Bone marrow (tissue), 2 donors: ENCODE data around the gene LDHA.
"Not testable (repeated sequence)": the region's sequence is repeated elsewhere in the genome, so short reads cannot be mapped to it uniquely, and the experiment has no call there.

Experiments
- DNase-seq, 2 donors: peaks; one replicate each; lab custom pipeline; 2025; lab: John Stamatoyannopoulos, UW

Gene LDHA

DNA sequence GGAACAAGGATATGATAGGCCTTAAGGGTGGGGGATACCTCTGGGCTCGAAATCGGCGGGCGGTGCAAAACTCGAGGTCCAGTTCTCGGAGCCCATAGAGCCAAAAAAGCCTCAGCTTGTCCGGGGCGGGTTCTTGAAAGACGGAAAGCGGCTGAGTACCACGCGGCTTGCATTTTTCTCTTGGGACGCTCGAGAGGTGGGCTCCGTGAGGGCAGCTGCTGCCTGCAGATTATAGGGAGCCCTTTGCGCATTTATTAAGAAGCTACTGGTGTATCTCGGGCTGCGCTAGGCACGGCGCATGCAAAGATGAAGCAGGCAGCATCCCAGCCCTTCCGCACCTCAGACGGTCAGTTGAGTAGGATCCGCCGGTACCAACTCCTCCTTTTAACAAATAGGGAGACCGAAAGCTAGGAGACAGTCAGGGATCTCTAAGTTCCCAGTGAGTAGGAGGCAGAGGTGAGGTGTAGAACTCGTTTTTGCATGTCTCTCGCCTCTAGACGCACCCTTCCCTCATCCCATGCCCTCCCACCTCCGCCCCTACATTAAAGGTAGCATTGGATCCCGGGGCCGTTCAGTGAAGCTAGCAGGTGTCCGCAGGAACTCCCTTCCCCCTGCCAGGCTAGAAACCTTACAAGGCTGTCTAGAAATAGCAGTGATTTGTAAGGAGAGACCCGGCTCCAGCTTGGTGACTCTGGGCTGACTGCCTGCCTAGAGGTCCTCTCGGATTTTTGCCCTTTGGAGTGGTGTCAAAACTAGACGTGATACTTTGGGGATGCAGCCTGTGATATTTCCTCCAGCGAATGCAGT is 768 bp downstream of the LDHA start:
- DNase-seq: no peak

GRCh38 chr11:18395735-18396504 is 1.6 kb downstream of the LDHA start:
- DNase-seq: peak; percentile 81 to 87

DNA sequence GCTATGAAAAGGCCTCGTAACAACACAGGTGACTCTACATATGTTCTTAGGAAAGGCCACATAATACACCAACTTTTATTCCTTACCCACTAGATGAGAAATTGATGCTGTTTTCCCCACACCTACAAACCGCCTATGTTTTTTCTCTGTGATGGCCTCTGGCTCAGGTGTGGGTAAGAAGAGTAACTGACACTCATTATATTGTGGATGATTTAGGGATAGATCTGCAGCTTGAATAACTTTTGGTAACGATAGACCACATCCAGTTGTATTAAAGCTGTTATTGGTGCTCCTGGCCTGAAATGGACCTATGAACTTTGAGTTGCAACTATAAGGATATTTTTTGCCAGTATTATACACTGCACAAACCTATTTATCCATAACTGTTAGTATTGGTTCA is 3.6 kb downstream of the LDHA start:
- no peak for DNase-seq

DNA sequence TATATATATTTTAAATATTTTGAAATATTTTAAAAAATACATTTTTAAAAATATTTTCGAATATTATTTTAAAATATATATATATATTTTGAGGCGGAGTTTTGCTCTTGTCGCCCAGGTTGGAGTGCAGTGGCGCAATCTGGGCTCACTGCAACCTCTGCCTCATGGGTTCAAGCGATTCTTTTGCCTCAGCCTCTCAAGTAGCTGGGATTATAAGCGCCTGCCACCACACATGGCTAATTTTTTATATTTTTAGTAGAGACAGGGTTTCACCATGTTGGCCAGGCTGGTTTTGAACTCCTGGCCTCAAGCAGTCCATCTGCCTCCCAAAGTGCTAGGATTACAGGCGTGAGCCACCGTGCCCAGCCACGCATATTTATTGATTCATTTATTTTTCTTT is 6.7 kb downstream of the LDHA start:
- DNase-seq: not testable (repeated sequence)

DNA sequence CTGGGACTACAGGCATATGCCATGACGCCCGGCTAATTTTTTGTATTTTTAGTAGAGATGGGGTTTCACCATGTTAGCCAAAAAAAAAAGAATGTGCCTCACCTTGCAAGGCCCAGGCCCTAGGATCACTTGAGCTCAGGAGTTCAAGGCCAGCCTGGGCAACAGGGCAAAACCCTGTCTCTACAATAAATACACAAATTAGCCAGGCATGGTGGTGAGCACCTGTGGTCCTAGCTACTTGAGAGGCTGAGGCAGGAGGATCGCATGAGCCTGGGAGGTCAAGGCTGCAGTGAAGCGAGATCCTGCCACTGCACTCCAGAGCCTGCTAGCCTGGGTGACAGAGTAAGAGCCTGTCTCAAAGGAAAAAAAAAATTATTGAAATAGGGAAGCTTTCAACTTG is 9.7 kb downstream of the LDHA start:
- no peak for DNase-seq

- not testable (repeated sequence) for DNase-seq
Measured at GRCh38 chr11:18407400-18407799, 13.0 kb downstream of the LDHA start.

DNA sequence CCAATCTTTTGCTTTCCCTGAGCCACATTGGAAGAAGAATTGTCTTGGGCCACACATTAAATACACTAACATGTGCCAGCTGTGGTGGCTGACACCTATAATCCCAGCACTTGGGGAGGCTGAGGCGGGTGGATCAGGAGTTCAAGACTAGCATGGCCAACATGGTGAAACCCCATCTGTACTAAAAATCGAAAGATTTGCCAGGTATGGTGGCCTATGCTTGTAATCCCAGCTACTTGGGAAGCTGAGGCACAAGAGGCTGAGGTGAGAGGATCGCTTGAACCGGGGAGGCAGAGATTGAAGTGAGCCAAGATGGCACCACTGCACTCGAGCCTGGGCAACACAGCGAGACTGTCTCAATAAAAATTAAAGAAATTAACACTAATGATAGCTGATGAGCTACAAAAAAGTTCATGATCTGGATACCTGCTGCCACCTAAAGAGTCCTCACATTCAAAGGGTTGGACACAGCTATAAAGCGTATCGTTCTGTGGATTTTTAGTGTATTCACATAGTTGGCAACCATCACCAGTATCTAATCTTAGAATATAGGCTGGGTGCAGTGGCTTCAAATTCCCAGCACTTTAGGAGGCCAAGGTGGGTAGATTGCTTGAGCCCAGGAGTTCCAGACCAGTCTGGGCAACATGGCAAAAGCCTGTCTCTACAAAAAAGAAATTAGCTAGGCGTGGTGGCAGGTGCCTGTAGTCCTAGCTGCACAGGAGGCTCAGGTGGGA is 14.4 kb downstream of the LDHA start:
- DNase-seq: no peak

GRCh38 chr11:18416459-18416858 is 22.1 kb downstream of the LDHA start:
- DNase-seq: no peak

- no peak for DNase-seq
Measured at GRCh38 chr11:18419040-18419439, 24.7 kb downstream of the LDHA start.

DNA sequence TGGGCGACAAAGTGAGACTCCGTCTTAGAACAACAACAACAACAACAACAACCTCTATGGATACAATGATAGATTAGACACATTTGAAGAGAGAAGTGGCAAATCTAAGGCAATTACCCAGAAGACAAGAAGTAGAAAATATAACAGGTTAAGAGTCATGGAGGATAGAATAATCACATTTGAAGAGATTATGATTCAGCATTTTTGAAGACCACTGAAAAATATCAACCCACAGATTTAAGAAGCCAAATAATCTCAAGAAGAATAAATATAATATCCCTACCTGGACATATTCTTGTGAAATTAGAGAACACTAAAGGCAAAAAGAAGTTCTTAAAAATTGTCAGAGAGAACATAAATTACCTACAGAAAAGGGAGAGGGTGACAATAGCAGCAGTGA is 25.7 kb downstream of the LDHA start:
- DNase-seq: no peak

DNA sequence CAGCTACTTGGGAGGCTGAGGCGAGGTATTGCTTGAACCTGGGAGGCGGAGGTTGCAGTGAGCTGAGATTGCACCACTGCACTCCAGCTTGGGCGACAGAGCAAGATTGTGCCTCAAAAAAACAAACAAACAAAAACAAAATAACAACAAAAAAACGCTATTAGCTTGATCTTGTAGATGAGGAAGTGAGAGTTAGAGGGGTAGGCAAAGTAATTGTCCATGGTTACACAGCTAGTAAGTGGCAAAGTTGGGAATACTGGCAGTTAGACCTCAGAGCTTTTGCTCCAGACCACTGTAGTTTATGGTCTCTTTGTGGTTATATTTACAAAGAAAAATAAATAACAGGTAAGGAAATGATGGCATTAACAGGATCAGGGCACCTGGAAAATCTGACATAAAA is 32.9 kb downstream of the LDHA start:
- DNase-seq: no peak

DNA sequence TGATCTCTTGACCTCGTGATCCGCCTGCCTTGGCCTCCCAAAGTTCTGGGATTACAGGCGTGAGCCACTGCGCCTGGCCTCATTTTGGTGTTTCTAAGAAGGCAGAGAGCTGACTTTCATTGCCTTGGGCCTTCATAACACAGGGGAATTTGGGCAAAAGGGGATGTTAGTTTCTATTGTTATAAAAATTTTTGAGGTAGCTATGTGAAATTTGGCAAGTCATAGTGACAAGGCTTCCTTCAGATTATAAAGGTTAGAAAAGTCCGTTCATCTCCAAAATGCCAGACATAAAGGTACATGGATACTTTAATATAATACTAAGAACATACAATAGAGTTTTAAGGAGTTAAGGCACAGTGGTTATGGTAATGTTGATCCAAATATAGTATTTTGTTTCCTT is 35.0 kb downstream of the LDHA start:
- DNase-seq: no peak

- no peak for DNase-seq
Measured at GRCh38 chr11:18438691-18439090, 44.3 kb downstream of the LDHA start.

DNA sequence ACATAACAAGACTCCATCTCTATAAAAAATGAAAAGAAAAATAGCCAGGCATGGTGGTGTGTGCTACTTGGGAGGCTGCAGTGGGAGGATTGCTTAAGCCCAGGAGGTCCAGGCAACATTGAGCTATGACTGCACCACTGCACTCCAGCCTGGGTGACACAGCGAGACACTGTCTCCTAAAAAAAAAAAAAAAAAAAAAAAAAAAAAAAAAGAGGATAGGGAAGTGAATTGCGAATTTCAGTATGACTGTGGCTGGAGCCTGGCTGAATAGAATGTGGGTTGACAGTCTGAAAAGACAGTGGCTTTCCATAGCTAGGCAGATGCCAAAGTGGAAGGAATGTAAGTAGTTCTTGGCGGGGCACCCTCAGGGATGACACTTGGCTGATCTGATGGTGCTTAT is 54.9 kb downstream of the LDHA start:
- DNase-seq: no peak

DNA sequence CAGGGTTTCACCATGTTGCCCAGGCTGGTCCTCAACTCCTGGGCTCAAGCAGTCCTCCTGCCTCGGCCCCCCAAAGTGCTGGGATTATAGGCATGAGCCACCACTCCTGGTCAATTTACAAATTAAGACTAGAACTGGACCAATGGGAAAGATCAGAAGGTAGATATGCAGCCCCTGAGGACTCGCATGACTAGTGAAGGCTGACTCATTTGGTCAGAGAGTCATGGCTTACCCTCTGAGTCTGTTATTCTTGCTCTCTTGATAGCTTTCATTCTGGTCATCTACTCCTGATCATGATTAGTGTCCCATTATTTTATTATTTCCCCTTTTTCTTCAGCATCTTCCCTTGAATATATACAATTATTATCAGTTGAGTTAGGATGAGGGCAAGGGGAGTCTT is 58.6 kb downstream of the LDHA start:
- DNase-seq: no peak

DNA sequence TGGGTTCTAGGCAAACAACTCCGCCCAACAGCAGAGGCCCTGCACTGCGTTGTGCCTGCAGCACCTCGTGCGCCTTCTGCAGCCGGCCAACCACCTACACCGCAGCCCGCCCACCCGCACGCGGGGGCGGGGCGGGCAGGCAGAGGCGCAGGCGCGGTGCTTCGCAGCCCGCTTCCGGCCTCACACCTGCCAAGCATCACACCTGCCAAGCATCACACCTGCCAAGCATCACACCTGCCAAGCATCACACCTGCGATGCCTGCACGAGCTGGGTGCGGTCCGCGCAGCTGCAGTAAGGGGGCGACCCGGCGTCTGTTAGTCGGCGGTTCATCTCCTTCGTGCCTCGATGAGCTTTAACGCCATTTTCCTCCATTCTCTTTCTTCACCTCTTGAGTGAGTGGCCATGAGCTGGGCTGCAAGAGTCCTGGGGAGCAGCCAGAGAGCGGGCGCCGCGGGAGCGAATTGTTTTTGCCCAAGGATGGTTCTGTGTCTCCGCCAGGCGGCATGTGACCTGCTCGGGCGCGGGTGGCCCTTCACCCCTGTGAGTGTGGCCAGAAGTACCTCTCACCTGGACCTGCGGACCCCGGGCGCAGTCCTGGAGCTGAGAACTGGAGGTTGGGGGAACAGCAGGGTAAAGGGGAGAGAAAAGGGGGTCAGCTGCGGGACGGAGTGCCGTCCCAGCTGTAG is 61.5 kb downstream of the LDHA start, which contains the start of gene LDHAL6A:
Gene LDHAL6A (plus strand): TSS at position 171 of the 687 bp plus-strand sequence. CDS start 825 bp downstream, outside the sequence.
- no peak for DNase-seq

DNA sequence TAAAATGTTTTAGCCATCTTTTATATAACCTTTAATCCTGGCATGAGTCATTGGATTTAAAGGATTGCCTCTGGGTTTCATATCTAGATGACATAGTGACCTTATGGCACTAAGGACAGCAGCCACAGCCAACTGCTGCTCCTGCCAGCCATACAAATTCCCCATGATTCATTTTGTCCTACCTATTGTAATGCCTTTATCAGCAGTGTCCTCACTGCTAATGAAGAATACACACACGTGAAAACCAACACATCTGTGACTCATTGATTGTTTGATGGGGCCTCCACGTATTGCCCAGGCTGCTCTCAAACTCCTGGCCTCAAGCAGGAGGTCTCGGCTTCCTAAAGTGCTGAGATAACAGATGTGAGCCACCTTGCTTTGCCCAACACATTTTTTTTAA is 63.1 kb downstream of the LDHA start:
- no peak for DNase-seq
